Esophagus muscularis mucosa (tissue), 4 donors: ENCODE measurements around the gene SLC4A5.
"Not testable (repeated sequence)": the region's sequence is repeated elsewhere in the genome, so short reads cannot be mapped to it uniquely, and the experiment has no call there.

Source experiments
- CTCF ChIP-seq, 3 experiments: fragments of 200-600 bp in 2 of 3; fragments of 450-650 bp in 1 of 3; sonication (generic) in 2 of 3; IDR thresholded peaks; one replicate each; pipeline ENCODE4 v1.5.1; 2017 to 2019; ENCODE audit warnings: antibody characterized with exemption in 3 of 3, mild to moderate bottlenecking in 2 of 3, moderate library complexity in 1 of 3
- EP300 ChIP-seq: sonication (generic); formaldehyde crosslinking; IDR thresholded peaks from one replicate; pipeline ENCODE4 v1.6.1; 2017; ENCODE audit warnings: antibody characterized with exemption
- POLR2A ChIP-seq: fragments of 450-650 bp; IDR thresholded peaks from one replicate; pipeline ENCODE4 v1.6.1; 2017; ENCODE audit warnings: antibody characterized with exemption, moderate library complexity, mild to moderate bottlenecking, low read depth
- POLR2AphosphoS5 ChIP-seq, 2 donors: sonication (generic); formaldehyde crosslinking; IDR thresholded peaks; one replicate each; pipeline ENCODE4 v1.6.1; 2017; ENCODE audit warnings: antibody characterized with exemption in 2 of 2

- not testable (repeated sequence) for TF ChIP-seq CTCF (IDR thresholded peaks at IDR 0.05); POLR2A; POLR2AphosphoS5 (IDR thresholded peaks at IDR 0.05); EP300
Observed at GRCh38 chr2:74336227-74336626, 7.0 kb downstream of the SLC4A5 start.
